Right lobe of liver (tissue), 4 donors: ENCODE results near the gene ZNF292.

ENCODE experiments used
- POLR2A ChIP-seq: fragments of 450-650 bp; IDR thresholded peaks from one replicate; pipeline ENCODE4 v1.6.1; 2017; ENCODE audit warnings: antibody characterized with exemption, mild to moderate bottlenecking
- TF ChIP-seq, protein P1 (sequence below), 4 donors: fragments of 200-600 bp in 3 of 4; fragments of 450-650 bp in 1 of 4; IDR thresholded peaks; one replicate each; pipeline versions ENCODE4 v1.5.1 to v1.8.0; 2016 to 2022; ENCODE audit warnings: antibody characterized with exemption in 4 of 4, mild to moderate bottlenecking in 2 of 4
- donor health status: DM: no; HTN: no; CAD: no.
- donor health status: DM: no; HTN: no; CAD: no.
- donor health status: DM: no; HTN: yes; CAD: no.

DNA sequence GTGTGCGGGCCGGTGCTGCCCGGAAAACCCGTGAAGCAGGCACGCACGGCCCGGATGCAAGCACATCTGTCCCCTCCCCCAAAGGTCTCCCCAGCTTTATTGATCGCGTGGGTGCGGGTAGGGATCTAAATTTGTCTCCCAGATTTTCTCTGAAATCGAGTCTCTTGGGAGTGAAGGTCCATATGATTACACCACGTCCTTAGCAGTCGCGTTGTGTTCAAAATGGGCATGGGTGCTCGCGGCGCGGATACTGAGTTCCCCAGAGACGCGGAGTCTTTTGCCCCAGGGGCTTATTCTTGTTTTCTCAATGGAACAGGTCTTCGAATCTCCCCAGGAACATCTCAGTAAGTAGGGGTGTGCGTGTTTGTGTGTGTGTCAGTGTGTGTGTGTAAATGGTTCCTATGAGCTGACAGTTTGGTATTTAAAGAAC is 2.8 kb upstream of the ZNF292 start:
- TF ChIP-seq, protein P1, sequence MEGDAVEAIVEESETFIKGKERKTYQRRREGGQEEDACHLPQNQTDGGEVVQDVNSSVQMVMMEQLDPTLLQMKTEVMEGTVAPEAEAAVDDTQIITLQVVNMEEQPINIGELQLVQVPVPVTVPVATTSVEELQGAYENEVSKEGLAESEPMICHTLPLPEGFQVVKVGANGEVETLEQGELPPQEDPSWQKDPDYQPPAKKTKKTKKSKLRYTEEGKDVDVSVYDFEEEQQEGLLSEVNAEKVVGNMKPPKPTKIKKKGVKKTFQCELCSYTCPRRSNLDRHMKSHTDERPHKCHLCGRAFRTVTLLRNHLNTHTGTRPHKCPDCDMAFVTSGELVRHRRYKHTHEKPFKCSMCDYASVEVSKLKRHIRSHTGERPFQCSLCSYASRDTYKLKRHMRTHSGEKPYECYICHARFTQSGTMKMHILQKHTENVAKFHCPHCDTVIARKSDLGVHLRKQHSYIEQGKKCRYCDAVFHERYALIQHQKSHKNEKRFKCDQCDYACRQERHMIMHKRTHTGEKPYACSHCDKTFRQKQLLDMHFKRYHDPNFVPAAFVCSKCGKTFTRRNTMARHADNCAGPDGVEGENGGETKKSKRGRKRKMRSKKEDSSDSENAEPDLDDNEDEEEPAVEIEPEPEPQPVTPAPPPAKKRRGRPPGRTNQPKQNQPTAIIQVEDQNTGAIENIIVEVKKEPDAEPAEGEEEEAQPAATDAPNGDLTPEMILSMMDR (IDR thresholded peaks at IDR 0.05) = no peak
- no peak for TF ChIP-seq POLR2A
